GOT3 (cell line): ENCODE results near the gene TMC8.
"Not testable (repeated sequence)": the region's sequence is repeated elsewhere in the genome, so short reads cannot be mapped to it uniquely, and the experiment has no call there.

Source experiments
- DNase-seq: peaks from one replicate; lab custom pipeline; 2025; ENCODE audit warnings: mixed read lengths; lab: John Stamatoyannopoulos, UW

Gene TMC8, protein sequence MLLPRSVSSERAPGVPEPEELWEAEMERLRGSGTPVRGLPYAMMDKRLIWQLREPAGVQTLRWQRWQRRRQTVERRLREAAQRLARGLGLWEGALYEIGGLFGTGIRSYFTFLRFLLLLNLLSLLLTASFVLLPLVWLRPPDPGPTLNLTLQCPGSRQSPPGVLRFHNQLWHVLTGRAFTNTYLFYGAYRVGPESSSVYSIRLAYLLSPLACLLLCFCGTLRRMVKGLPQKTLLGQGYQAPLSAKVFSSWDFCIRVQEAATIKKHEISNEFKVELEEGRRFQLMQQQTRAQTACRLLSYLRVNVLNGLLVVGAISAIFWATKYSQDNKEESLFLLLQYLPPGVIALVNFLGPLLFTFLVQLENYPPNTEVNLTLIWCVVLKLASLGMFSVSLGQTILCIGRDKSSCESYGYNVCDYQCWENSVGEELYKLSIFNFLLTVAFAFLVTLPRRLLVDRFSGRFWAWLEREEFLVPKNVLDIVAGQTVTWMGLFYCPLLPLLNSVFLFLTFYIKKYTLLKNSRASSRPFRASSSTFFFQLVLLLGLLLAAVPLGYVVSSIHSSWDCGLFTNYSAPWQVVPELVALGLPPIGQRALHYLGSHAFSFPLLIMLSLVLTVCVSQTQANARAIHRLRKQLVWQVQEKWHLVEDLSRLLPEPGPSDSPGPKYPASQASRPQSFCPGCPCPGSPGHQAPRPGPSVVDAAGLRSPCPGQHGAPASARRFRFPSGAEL

GRCh38 chr17:78130437-78131101 lies at the start of gene TMC8:
Gene TMC8 (plus strand): TSS chr17:78130771. CDS start chr17:78131589, 818 bp downstream.
- no peak for DNase-seq

DNA sequence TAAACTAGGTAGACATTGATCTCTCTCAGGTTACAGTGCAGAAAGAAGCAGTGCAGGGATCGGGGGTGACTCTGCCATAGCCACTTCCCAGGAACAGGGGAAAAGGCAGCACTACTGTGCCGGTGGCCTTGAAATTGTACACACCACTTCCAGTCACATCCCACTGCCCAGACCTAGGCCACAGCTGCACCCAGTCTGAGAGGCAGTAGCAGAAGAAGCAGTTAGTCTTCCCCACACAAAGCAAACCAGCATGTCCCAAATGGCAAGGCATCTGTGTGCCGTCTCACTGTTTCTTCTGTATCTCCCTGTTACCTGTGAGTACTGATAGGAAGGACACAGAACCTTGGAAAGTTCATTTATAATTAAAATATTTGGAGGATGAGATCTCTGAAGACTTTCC lies 49.0 kb upstream of the TMC8 start:
- no peak for DNase-seq

DNA sequence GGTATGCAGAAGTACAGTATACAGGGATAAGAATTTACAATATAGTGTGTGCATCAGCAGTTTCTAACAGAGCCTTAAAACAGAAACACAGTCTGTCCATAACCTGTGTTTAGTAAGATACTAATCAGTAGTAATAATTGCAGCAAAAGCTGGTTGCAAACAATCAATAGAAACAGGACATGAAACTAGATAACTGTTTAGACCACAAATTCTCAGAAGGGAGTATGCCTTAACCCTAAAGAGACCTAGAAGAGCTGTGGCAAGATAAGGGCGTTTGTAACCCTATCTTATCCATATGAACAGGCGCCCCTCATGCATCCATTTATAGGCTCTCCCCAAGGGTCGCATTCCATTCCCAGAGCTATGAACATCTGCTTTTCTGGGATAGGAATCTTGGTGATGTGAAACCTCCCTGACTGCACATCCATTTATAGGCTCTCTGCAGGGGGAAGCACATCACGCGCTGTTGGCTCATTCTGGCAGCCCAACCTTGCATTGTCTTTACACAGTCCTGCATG lies 48.2 kb upstream of the TMC8 start:
- DNase-seq, result not testable (repeated sequence)

- no peak for DNase-seq
Observed at GRCh38 chr17:78082988-78083387, 47.6 kb upstream of the TMC8 start.

- no peak for DNase-seq
Observed at GRCh38 chr17:78086740-78087139, 43.8 kb upstream of the TMC8 start.

- no peak for DNase-seq
Observed at GRCh38 chr17:78088529-78088928, 42.0 kb upstream of the TMC8 start.

DNA sequence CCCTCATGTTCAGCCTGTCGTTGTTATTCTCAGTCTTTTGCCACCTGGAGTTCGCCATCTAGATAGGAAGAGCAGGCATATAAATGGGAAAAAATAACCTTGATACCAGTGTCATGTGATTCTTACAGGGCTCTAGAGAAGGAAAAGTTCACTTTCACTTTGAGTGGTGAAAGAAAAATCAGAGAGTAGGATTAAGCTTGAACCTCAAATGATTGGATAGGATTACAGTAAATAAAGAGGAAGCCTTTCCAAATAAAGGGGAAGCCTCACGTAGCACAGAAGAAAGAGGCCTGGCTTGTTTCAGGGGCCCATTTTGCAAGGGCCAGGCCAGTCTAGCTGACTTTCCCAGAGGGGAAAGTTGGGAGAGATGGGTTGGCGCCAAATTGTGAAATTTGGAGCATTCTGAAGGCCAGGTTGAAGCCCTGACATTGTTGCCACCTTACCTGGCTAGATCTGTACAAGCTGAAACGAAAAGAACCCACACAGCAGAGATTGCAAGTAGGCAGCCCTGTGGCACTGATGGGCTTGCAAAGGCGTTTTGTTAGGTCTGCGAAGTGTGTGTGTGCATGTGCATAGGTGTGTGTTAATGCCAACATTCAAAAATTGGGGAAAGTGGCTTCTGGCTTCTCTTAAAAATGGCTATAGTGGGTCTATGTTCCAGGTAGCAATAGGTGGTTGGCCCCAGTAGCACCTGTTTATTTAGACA lies 40.8 kb upstream of the TMC8 start:
- DNase-seq, result no peak

DNA sequence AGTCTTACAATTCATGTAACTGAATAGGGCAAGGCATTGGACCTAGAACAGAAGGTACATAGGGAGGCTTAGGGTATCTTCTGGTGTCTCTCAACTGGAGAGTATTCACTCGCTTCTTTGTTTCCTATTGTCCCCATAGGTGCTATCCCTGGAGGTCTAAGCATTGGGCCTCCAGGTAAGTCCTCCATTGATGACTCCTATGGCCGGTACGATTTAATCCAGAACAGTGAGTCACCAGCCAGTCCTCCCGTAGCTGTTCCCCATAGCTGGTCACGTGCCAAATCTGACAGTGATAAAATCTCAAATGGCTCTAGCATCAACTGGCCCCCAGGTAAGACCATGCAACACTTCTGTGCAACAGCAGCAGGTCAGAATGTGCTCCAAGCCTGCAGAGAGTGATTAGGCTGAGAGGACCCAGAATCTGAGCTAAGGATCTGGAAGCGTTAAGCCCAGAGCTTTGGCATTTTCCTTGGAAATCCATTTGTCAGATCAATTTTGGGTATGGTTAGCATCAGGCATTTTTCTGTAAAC lies 37.7 kb upstream of the TMC8 start:
- DNase-seq, result no peak

- DNase-seq, result no peak
Observed at GRCh38 chr17:78095035-78095434, 35.5 kb upstream of the TMC8 start.

GRCh38 chr17:78096093-78096492 lies 34.5 kb upstream of the TMC8 start:
- no peak for DNase-seq

- no peak for DNase-seq
Observed at GRCh38 chr17:78101112-78101511, 29.5 kb upstream of the TMC8 start.

GRCh38 chr17:78101542-78101941 lies 29.0 kb upstream of the TMC8 start:
- no peak for DNase-seq

GRCh38 chr17:78103311-78103710 lies 27.3 kb upstream of the TMC8 start:
- no peak for DNase-seq

DNA sequence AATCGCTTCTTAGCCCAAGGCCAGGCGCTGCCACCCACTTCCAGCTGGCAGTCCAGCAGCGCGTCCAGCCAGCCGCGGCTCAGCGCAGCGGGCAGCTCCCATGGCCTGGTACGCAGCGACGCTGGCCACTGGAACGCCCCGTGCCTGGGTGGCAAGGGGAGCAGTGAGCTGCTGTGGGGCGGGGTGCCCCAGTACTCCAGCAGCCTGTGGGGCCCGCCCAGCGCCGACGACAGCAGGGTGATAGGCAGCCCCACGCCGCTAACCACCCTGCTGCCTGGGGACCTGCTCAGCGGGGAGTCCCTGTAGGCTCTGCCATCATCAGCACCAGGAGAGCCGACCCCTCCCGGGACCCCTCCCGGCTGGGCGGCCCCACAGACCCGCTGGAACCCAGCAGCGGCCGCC lies 26.0 kb upstream of the TMC8 start:
- no peak for DNase-seq

GRCh38 chr17:78105101-78105500 lies 25.5 kb upstream of the TMC8 start:
- no peak for DNase-seq

GRCh38 chr17:78105551-78105950 lies 25.0 kb upstream of the TMC8 start:
- DNase-seq, result no peak

DNA sequence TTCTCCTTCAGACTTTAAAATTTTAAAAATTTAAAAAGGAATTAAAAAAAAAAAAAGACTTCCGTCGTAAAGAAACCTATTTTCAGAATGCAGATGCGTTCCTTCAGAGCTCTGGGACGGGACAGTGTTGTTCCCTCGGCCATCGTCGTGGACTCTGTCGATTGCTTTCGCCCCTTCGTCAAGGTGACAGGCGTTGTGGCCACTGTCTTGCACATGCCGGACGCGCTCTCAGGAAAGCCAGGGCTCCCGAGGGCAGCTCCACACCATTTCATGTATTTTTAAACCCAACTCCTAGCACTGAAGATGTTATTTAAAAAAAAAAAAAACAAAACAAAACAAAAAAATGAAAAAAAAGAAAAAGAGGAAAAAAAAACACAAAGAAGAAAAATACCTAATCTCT lies 24.4 kb upstream of the TMC8 start:
- DNase-seq, result no peak

DNA sequence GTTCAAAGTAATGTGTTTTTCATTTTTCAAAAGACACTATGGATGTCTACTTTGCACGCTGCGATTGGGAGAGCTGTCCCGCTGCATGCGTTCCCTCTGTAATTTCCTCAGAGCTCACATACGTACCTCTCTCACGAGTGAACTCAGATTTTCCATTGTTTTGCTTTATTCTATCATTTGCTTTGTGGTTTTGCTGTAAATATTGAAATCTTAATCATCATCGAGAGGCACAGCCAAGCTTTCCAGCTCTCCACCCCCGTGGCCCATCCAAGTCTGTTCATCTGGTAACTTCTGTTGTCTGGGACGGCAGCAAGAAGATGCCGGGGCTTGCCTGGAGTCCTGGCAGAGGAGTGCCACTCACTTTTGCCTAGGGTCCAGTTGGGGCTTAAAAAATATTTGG lies 23.1 kb upstream of the TMC8 start:
- DNase-seq, result no peak

DNA sequence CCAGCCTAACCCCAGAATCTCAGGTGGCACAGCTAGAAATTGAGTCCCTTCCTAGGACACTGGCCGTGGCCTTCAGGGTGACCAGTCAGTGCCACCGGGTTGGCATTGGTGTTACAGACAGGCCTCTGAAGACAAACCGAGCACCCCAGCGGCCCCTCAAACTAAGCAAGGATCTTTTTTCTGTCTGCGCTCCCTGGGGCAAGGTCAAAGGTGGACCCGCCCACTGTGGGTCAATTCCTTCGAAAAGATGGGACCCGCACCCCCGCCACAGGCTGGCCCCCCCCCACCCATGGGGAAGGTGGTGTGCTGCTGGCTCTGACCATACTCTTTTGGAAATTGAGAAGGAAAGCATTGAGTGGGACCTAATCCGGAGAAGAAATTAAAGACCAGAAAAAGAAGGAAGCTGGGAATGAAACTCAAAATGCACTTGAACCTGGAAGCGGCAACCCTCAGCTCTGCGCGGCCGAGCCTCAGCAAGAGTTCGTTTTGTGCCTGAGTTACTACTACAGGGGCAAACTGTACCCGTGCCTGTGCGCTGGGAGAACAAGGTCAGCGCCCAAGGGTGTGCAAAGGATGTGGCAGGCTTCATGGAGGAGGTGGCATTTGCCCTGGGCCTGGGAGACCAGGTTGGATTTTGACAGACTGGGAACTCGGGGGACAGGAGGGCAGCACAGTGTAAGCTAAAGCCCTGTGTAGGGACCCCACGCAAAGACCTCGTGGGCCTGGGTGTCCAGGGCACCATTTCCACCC lies 22.4 kb upstream of the TMC8 start:
- no peak for DNase-seq

DNA sequence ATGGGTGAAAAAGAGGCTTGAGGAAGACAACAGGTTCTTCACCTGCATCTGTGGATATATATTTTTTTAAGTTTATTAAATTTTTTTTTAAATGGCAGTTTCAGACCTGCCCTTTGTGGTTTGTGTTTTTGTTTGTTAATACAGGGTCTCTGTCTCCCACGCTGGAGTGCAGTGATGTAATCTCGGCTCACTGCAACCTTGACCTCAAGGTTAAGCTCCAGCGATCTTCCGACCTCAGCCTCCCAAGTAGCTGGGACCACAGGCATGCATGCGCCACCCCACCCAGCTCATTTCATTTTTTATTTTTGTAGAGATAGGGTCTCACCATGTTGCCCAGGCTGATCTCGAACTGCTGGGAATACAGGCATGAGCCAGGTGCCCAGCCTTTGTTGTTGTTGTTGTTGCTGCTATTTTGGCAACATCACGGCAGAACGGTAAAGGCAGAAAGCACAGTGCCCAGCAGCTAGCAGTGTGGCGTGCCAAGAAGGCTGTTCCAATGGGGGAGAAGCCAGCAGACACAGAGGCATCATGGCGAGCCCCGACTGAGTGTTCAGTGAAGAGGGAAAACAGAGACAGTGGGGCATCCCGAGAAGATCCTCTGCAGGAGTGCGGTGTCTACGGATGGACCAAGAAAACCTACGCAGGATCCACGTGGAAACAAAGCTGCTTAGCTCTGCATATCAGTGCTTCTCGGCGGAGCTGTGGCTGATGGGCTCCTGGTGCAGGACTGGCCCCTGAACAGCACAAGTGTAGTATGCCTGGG lies 21.7 kb upstream of the TMC8 start:
- no peak for DNase-seq

DNA sequence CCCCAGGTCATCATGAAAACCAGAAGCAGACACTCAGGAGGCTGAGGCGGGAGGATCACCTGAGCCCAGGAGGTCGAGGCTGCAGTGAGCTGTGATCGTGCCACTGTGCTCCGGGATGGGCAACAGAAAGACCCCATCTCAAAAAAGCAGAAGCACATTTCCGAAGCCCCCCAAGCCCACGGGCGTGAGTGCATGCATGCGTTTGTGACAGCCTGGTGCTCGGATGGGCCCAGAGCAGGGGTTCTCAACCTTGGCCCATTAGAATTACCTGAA lies 21.1 kb upstream of the TMC8 start:
- no peak for DNase-seq
